Activated naive CD4-positive, alpha-beta T cell treated with anti-CD3 and anti-CD28 coated beads, Interleukin-2, amount 10 ng/mL, durations not matched to agents 7 days and 5 days (primary cell): ENCODE data around the gene RAPGEF4.

Source experiments
- CTCF ChIA-PET: fragments of 350-600 bp; sonication (Branson Sonifier 250); formaldehyde crosslinking; loops from one replicate; lab custom pipeline; 2021; ENCODE audit warnings: antibody characterized with exemption; lab: Charles Lee
- DNase-seq: peaks from one replicate; pipeline ENCODE4 v3.0.0-alpha.2; 2020
- H3K27ac Mint-ChIP-seq: one replicate; pipeline ENCODE4 v1.8.0; 2021; ENCODE audit warnings: mild to moderate bottlenecking, moderate library complexity, mixed read lengths
- H3K27me3 Mint-ChIP-seq: one replicate; pipeline ENCODE4 v1.8.0; 2021; ENCODE audit warnings: mild to moderate bottlenecking, mixed read lengths
- H3K36me3 Mint-ChIP-seq: one replicate; pipeline ENCODE4 v1.8.0; 2021; ENCODE audit warnings: mixed read lengths
- H3K4me1 Mint-ChIP-seq: one replicate; pipeline ENCODE4 v1.8.0; 2021; ENCODE audit warnings: mixed read lengths
- H3K4me3 Mint-ChIP-seq: one replicate; pipeline ENCODE4 v1.8.0; 2021; ENCODE audit warnings: mild to moderate bottlenecking, moderate library complexity, mixed read lengths
- H3K9me3 Mint-ChIP-seq: one replicate; pipeline ENCODE4 v1.8.0; 2021; ENCODE audit warnings: mixed read lengths

Gene RAPGEF4

GRCh38 chr2:172836827-172837226 lies 101.2 kb downstream of the RAPGEF4 start:
- H3K36me3 Mint-ChIP-seq, result no peaks in the 10 kb centered on the region
- no peaks in the 10 kb centered on the region for H3K9me3 Mint-ChIP-seq
- H3K4me3 Mint-ChIP-seq, result no peak overlapping the region
- peaks cover 8% of the 10 kb centered on the region for H3K27me3 Mint-ChIP-seq
- H3K27ac Mint-ChIP-seq, result no peak overlapping the region
- CTCF ChIA-PET, result interaction anchor here (1.3 kb wide), 1 partner anchor 94 kb away, joined by 5 read pairs; no protein-coding TSS in a partner anchor
- H3K4me1 Mint-ChIP-seq, result peaks cover 5% of the 10 kb centered on the region
- DNase-seq, result no peak

GRCh38 chr2:172839446-172839845 lies 103.8 kb downstream of the RAPGEF4 start:
- H3K36me3 Mint-ChIP-seq, result no peaks in the 10 kb centered on the region
- peaks cover 12% of the 10 kb centered on the region for H3K27me3 Mint-ChIP-seq
- H3K4me3 Mint-ChIP-seq, result no peak overlapping the region
- CTCF ChIA-PET, result no interaction called here
- peaks cover 5% of the 10 kb centered on the region for H3K4me1 Mint-ChIP-seq
- H3K9me3 Mint-ChIP-seq, result no peaks in the 10 kb centered on the region
- no peak overlapping the region for H3K27ac Mint-ChIP-seq
- no peak for DNase-seq

GRCh38 chr2:172842511-172843265 lies 107.0 kb downstream of the RAPGEF4 start:
- no peaks in the 10 kb centered on the region for H3K9me3 Mint-ChIP-seq
- H3K36me3 Mint-ChIP-seq, result no peaks in the 10 kb centered on the region
- no peak for DNase-seq
- H3K27me3 Mint-ChIP-seq, result peaks cover 10% of the 10 kb centered on the region
- no peak overlapping the region for H3K27ac Mint-ChIP-seq
- CTCF ChIA-PET, result interaction anchor here (0.5 kb wide), 1 partner anchor 14 kb away, joined by 3 read pairs; no protein-coding TSS in a partner anchor
- H3K4me1 Mint-ChIP-seq, result no peaks in the 10 kb centered on the region
- H3K4me3 Mint-ChIP-seq, result no peak overlapping the region

GRCh38 chr2:172843266-172843582 lies 107.6 kb downstream of the RAPGEF4 start:
- DNase-seq, result no peak
- Mint-ChIP-seq H3K4me3 (no peak overlapping the region), H3K36me3 (no peaks in the 10 kb centered on the region), H3K27ac (no peak overlapping the region), H3K4me1 (no peaks in the 10 kb centered on the region), H3K27me3 (peaks cover 9% of the 10 kb centered on the region), H3K9me3 (no peaks in the 10 kb centered on the region)
- CTCF ChIA-PET, result no interaction called here

GRCh38 chr2:172843902-172844715 lies 108.5 kb downstream of the RAPGEF4 start:
- Mint-ChIP-seq H3K27ac (no peak overlapping the region), H3K4me3 (no peak overlapping the region), H3K36me3 (no peaks in the 10 kb centered on the region), H3K4me1 (no peaks in the 10 kb centered on the region), H3K27me3 (peaks cover 9% of the 10 kb centered on the region), H3K9me3 (no peaks in the 10 kb centered on the region)
- CTCF ChIA-PET, result no interaction called here
- no peak for DNase-seq

GRCh38 chr2:172845028-172845630 lies 109.5 kb downstream of the RAPGEF4 start:
- peaks cover 9% of the 10 kb centered on the region for H3K27me3 Mint-ChIP-seq
- H3K9me3 Mint-ChIP-seq, result no peaks in the 10 kb centered on the region
- no peak overlapping the region for H3K27ac Mint-ChIP-seq
- H3K4me3 Mint-ChIP-seq, result no peak overlapping the region
- no peak for DNase-seq
- H3K36me3 Mint-ChIP-seq, result no peaks in the 10 kb centered on the region
- CTCF ChIA-PET, result no interaction called here
- no peaks in the 10 kb centered on the region for H3K4me1 Mint-ChIP-seq

GRCh38 chr2:172846551-172846950 lies 110.9 kb downstream of the RAPGEF4 start:
- no peak overlapping the region for H3K27ac Mint-ChIP-seq
- peaks cover 9% of the 10 kb centered on the region for H3K27me3 Mint-ChIP-seq
- H3K36me3 Mint-ChIP-seq, result no peaks in the 10 kb centered on the region
- H3K4me1 Mint-ChIP-seq, result no peaks in the 10 kb centered on the region
- CTCF ChIA-PET, result no interaction called here
- no peaks in the 10 kb centered on the region for H3K9me3 Mint-ChIP-seq
- no peak for DNase-seq
- H3K4me3 Mint-ChIP-seq, result no peak overlapping the region

- H3K36me3 Mint-ChIP-seq, result no peaks in the 10 kb centered on the region
- H3K9me3 Mint-ChIP-seq, result no peaks in the 10 kb centered on the region
- no peak overlapping the region for H3K27ac Mint-ChIP-seq
- CTCF ChIA-PET, result no interaction called here
- no peak for DNase-seq
- peaks cover 9% of the 10 kb centered on the region for H3K27me3 Mint-ChIP-seq
- no peaks in the 10 kb centered on the region for H3K4me1 Mint-ChIP-seq
- no peak overlapping the region for H3K4me3 Mint-ChIP-seq
Measured at GRCh38 chr2:172847188-172847587, 111.5 kb downstream of the RAPGEF4 start.

- Mint-ChIP-seq H3K4me1 (no peaks in the 10 kb centered on the region), H3K9me3 (no peaks in the 10 kb centered on the region), H3K27ac (no peak overlapping the region), H3K27me3 (peaks cover 4% of the 10 kb centered on the region), H3K36me3 (no peaks in the 10 kb centered on the region), H3K4me3 (no peak overlapping the region)
- no peak for DNase-seq
- CTCF ChIA-PET, result no interaction called here
Measured at GRCh38 chr2:172848519-172848918, 112.9 kb downstream of the RAPGEF4 start.

- H3K27me3 Mint-ChIP-seq, result peaks cover 7% of the 10 kb centered on the region
- H3K4me1 Mint-ChIP-seq, result no peaks in the 10 kb centered on the region
- CTCF ChIA-PET, result no interaction called here
- no peak for DNase-seq
- no peaks in the 10 kb centered on the region for H3K36me3 Mint-ChIP-seq
- H3K4me3 Mint-ChIP-seq, result no peak overlapping the region
- H3K9me3 Mint-ChIP-seq, result no peaks in the 10 kb centered on the region
- no peak overlapping the region for H3K27ac Mint-ChIP-seq
Measured at GRCh38 chr2:172849519-172850217, 114.0 kb downstream of the RAPGEF4 start.

GRCh38 chr2:172855588-172855987 lies 119.9 kb downstream of the RAPGEF4 start:
- no peaks in the 10 kb centered on the region for H3K9me3 Mint-ChIP-seq
- no peak for DNase-seq
- H3K27me3 Mint-ChIP-seq, result peaks cover 4% of the 10 kb centered on the region
- no peaks in the 10 kb centered on the region for H3K36me3 Mint-ChIP-seq
- no peaks in the 10 kb centered on the region for H3K4me1 Mint-ChIP-seq
- H3K4me3 Mint-ChIP-seq, result no peak overlapping the region
- CTCF ChIA-PET, result no interaction called here
- no peak overlapping the region for H3K27ac Mint-ChIP-seq

GRCh38 chr2:172856606-172857005 lies 121.0 kb downstream of the RAPGEF4 start:
- no peak for DNase-seq
- Mint-ChIP-seq H3K4me1 (no peaks in the 10 kb centered on the region), H3K9me3 (no peaks in the 10 kb centered on the region), H3K4me3 (no peak overlapping the region), H3K36me3 (no peaks in the 10 kb centered on the region), H3K27me3 (peaks cover 4% of the 10 kb centered on the region), H3K27ac (no peak overlapping the region)
- CTCF ChIA-PET, result interaction anchor here (0.6 kb wide), 1 partner anchor 14 kb away, joined by 3 read pairs; no protein-coding TSS in a partner anchor

- CTCF ChIA-PET, result interaction anchor here (2.3 kb wide), 1 partner anchor 73 kb away, joined by 7 read pairs; no protein-coding TSS in a partner anchor
- no peak for DNase-seq
Measured at GRCh38 chr2:172858473-172858745, 122.8 kb downstream of the RAPGEF4 start.

More at GRCh38 chr2:172858473-172858745, 122.8 kb downstream of the RAPGEF4 start:
- Mint-ChIP-seq H3K27ac (no peak overlapping the region), H3K27me3 (peaks cover 4% of the 10 kb centered on the region), H3K4me3 (no peak overlapping the region), H3K9me3 (no peaks in the 10 kb centered on the region), H3K4me1 (no peaks in the 10 kb centered on the region), H3K36me3 (no peaks in the 10 kb centered on the region)
